Fibroblast of mammary gland (primary cell): Measurements from ENCODE around the gene CC2D2A.

Experiments used
- DNase-seq: peaks from one replicate; pipeline ENCODE4 v3.0.0-alpha.2; 2010; ENCODE audit warnings: low read depth
- H3K4me3 ChIP-seq: 2 replicates; pipeline ENCODE4 v1.5.1; 2011; ENCODE audit warnings: low read depth, mild to moderate bottlenecking, low read length, moderate library complexity; ENCODE audit not compliant: control insufficient read depth
- CTCF ChIP-seq: conservative IDR thresholded peaks from 2 replicates; pipeline ENCODE4 v1.5.1; 2011; ENCODE audit warnings: low read depth, low read length, inconsistent platforms; ENCODE audit not compliant: control insufficient read depth, insufficient read depth

CC2D2A gene

GRCh38 chr4:15577508-15577907 is 107.8 kb downstream of the CC2D2A start:
- H3K4me3 ChIP-seq = no peak overlapping the region
- DNase-seq = peak; percentile 11
- TF ChIP-seq CTCF = no peak

GRCh38 chr4:15584785-15585184 is 115.1 kb downstream of the CC2D2A start:
- no peak overlapping the region for H3K4me3 ChIP-seq
- DNase-seq = no peak
- no peak for TF ChIP-seq CTCF

GRCh38 chr4:15585331-15585730 is 115.6 kb downstream of the CC2D2A start:
- H3K4me3 ChIP-seq = no peak overlapping the region
- no peak for TF ChIP-seq CTCF
- DNase-seq = no peak

DNA sequence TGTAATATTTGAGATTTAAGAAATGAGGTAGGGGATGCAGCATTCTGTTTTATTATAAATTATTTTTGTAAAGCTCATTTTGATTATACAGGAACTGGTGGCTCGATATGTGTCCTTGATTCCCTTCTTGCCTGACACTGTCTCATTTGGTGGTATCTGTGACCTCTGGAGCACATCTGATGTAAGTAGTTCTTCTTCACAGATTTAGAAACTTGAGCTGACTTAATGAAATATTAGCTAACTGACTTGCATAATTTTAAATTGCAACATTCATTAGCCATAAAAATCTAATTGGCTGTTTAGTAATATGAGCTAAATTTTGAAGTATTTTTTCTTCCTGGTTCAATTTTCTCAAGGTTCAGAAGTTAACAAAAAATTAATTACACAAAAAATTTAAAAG is 116.4 kb downstream of the CC2D2A start:
- H3K4me3 ChIP-seq = no peak overlapping the region
- peak; percentile 46 for DNase-seq
- TF ChIP-seq CTCF = no peak

DNA sequence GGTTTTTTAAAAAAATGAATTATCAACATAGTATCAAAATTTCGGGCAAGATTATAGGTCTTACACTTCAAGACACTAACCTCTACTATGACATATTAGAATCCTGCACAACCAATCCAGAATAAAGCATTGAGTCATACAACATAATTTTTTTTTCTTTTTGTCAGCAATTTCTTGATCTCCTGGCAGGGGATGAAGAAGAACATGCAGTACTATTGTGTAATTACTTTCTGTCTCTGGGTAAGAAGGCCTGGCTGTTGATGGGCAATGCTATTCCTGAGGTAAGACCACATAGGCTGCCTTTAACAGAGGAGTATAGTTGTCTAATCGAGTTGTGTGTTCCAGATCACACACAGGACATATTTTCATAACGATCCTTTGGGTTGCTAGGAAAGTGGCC is 118.0 kb downstream of the CC2D2A start:
- DNase-seq = peak; percentile 78
- H3K4me3 ChIP-seq = no peak overlapping the region
- no peak for TF ChIP-seq CTCF

DNA sequence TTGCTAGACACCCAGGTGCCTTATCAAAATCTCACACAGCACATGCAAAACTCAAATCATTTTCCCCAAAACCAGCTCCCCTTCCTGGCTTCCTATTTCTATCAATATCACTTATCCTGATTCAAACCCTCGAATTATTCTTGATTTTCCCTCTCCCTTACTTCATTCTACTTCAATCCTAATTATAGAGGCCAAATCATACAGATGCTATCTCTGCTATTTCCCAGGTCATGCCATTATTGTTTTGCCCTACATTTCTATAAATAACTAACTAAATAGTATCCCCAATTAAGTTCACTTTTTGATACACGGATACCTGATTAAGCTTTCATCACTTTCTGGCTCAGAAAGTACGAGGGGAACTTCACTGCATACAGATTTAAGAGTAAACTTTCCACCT is 123.1 kb downstream of the CC2D2A start:
- no peak for TF ChIP-seq CTCF
- no peak overlapping the region for H3K4me3 ChIP-seq
- DNase-seq = no peak

- DNase-seq = peak; percentile 19
- H3K4me3 ChIP-seq = no peak overlapping the region
- TF ChIP-seq CTCF = no peak
These were observed 129.0 kb downstream of the CC2D2A start for GRCh38 chr4:15598644-15599043.
